Stimulated activated CD8-positive, alpha-beta memory T cell treated with anti-CD3 and anti-CD28 coated beads, Interleukin-15, amount 100 ng/mL, for 4 hours (primary cell): ENCODE measurements around the gene SMAD5.

ENCODE experiments used
- DNase-seq, 2 donors: peaks; one replicate each; pipeline ENCODE4 v3.0.0-alpha.2; 2020; ENCODE audit warnings: low read depth in 2 of 2

SMAD5 gene

DNA sequence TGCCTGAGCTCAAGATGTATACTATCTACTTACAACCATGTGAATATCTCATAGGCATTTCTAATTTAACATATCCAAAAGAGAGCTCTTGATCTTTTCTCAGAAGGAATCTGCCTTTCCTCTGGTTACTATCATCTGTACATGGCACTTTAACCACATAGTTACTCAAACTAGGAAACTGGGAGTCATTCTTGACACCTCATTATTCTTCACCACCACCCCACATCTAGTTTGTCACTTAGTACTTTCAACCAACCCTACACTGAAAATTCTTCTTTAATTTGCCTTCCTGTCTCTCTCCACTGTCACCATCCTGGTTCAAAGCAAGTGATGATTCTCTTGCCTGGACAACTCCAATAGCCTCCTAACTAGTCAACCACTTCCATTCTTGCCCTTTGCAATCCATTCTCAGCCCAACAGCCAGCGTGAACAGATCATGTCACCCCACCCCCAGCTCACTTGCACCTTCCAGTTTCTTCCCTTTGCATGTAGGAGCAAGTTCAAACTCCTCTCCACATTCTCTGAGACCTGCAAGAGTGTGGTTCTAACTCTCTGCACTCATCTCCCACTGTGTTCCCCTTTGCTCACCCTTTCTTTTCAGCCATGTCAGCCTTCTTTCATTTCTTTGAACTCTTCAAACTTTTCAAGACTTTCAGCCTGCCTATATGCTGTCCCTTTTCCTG, 17.3 kb upstream of the SMAD5 start:
- no peak for DNase-seq

DNA sequence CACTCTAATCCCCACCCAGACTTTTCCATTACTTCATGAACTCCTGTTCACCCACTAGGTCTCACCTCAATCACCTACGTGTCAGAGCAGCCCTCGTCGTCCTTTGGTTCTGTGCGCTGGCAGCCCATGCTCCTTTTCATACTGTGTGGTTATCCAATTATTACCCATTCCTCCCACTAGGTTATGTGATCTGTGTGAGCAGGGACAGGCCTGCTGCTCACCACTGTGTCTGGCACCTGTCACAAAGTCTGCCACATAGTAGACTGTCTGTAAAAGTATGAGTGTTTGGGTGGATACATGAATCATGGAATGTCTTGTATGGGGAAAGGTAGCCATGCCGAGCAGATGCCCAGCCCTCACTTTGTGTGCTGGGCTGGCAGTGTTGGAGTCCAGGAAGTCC, 12.1 kb upstream of the SMAD5 start:
- DNase-seq, result no peak

DNA sequence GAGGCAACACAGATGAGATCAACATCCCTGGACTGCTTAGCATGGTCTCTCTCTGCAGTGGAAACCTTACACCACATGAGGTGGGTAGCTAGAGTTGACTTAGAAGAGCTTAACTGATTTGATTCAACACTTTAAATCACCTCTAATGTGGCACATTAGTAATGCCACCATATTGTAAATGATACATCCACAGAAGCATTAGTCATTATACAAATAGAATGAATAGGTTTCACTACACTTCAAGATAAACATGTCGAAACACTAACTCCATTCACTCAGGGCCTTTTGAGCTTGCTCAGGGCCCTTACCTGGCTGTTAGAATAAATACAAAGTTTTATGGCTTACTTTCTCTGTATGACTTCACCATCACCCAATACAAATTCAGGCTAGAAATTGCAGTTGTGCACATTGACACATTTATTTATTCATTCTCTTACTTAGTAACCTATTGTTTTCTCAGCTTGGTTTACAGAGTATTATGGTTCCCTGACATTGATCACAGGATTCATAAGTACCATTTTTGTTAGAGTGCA, 9.3 kb upstream of the SMAD5 start:
- DNase-seq, result no peak

DNA sequence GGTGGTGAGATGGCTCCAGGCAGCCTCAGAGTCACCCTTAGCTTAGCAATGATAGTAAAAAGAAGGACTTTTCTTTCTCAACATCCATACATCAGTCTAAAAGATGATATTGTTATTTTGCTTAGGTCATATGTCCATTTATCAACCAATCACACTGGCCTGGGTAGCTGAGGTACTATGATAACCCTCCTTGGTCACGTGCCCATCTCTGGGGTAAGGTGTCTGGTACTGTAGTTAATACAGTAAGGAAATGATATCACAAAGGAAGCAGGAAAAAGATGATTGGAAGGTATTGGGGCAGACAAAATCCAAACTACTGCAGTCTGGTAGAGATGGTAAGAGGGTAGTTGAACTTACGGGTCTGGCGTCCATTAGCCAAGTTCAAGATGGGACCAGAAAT, 5.1 kb upstream of the SMAD5 start:
- no peak for DNase-seq

DNA sequence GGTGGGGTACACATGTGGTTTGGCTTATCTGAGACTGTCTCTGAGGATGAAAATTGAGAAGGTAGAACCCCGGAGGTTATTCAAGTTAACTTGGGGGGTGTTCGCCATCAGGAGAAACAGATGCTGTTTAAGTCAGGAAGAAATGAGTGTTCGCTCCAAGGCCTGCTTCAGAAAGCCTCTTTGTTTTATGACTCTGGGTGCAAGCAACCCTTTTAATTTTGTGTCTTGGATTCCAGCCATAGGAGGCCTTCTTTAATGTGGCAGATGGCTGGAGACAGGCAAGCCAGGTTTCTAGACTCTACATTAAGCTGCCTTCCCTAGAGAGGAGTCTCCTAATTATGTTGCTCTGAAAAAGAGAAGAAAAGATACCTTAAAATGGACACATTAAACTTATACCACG, 4.2 kb upstream of the SMAD5 start:
- no peak for DNase-seq

DNA sequence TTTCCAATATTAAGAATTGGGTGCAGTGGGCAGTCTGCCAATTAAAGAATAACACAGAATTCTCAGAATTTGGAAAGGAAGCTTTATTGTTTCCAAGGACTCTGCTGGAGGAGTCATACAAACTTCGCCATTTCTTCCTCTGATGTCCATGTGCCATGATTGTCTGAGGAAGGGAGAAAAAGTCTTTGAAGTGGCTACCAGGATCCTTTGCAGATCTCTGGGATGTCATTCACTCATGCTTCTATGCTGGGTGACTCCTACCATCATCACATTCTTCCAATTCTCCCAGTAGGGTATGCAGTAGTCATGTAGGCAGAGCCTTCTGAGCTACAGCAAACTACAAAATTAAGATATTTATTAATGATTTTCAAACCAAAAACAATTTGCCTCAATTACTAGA, 3.2 kb upstream of the SMAD5 start:
- DNase-seq, result no peak

DNA sequence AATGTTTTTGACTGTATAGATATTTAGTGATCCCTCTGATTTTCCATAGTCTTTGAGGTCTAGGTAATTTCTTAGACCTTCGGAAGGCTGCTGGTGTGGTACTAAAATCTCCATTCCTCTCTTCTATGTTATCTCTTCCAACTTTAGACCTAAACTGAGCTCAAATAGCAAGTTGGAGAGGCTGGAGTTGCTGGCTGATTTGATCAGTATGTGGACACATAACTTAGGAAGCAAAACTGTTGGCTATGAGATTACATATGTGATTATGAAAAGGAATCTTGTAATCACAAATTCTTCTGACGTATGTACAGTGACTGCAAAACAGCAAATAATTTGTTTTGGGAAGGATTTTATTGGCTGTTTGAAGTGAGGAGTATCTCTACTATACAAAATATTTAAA, 2.1 kb upstream of the SMAD5 start:
- DNase-seq, result no peak

DNA sequence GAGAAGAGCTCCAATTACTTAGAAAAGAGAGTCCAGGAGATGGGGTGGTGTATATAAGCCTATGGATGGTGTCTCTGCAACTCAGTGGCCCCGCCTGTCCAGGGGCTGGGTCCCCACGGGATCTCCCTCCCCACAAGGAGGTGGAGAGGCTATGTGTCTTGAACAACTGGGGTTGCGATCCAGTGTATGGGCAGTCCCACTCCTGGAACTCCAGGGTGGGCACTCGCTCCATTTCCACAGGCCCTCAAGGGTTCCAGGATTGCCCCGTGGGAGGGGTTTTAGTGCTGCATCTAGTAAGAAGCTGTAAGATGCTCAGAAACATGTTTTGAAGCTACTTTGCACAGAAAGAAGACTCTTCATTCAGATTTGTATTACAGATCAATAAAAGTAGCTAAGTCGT, 558 bp upstream of the SMAD5 start:
- no peak for DNase-seq

DNA sequence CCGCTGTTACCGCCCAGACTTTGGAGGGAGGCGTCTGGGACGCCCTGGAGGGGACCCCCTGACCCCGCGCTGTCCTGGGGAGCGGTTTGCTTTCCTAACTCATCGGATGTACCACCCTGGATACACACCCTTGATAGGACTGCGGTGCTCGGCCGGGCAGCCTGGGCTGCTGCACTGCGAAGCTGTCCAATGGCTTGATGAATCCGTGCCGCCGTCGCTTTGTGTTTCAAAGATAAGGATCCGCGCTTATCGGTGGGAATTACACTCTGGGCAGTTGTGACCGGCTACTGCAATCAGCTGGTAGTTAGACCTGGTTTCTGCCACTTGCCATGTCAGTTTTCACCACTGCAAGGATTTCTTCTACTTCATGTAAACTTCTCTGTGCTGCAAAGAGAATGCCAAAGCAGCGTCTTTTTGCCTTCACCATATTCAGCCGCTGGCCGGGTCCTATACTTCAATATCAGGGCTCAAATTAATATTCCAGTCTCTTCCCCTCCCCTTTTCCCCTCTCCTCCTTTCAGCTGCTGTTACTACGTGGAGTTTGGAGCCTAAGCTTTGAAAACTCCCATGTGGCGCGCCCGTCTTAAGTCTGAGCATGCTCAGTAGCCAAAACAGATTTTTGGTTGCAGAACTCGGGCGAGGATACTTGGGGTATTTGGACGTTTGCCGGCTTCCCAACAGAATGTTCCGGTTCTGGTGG, 727 bp downstream of the SMAD5 start:
- DNase-seq, result no peak

DNA sequence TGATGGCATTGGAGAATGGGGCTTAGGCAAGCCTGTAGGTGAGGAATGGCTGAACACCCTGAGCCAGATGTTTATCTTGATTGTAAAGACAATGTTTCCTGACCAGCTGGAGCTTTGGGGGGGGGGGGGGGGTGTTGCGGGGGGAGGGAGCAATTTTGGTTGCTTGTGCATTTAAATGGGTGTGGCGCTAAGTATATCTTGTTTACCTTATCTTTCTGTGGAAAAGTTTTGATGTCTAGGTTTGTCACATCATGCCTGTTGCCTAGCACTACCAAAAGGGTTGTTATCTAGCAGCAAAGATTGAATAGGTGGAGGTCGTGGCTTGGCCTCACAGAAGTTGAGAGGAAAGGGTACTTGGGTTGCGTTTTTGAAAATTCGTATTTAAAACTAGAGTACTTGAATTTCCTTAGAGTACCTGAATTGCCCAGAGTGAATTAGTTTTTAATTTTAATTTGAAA, 1.3 kb downstream of the SMAD5 start:
- DNase-seq, result no peak

DNA sequence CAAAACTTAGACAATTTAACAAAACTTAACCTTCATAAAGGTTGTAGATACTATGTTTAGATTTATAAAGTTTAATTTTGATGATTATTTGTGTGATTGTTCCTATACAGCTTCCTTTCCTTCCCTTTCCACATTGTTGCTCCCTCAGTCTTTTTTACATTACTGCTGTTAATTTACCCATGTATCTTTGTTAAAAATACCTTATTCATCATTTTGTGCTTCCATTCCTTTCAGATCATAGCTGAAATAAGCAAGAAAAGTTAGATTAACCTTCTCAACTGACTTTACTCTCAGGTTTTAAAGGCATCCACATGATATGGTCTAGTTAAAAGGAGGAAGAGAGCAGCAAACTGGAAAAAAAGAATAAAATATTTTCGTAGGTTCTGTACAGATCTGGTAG, 2.0 kb downstream of the SMAD5 start:
- DNase-seq, result no peak

DNA sequence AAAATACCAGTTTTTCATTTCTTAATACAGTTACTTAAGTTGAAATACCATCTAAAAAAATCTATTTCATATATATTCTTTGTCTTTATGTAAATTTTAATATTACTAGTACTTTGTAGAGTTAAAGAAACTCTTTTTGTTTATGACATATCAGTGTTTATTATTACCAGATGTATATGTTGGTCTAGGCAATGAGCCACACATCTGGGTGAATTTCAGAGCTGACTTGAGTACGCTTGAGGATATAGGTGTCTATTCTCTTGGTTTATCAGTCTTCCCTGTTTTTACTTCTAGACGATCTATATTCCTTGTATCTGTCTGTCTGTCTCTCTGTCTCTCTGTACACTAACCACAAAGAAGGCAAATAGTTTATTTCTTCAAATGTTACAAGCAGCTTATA, 2.9 kb downstream of the SMAD5 start:
- no peak for DNase-seq

DNA sequence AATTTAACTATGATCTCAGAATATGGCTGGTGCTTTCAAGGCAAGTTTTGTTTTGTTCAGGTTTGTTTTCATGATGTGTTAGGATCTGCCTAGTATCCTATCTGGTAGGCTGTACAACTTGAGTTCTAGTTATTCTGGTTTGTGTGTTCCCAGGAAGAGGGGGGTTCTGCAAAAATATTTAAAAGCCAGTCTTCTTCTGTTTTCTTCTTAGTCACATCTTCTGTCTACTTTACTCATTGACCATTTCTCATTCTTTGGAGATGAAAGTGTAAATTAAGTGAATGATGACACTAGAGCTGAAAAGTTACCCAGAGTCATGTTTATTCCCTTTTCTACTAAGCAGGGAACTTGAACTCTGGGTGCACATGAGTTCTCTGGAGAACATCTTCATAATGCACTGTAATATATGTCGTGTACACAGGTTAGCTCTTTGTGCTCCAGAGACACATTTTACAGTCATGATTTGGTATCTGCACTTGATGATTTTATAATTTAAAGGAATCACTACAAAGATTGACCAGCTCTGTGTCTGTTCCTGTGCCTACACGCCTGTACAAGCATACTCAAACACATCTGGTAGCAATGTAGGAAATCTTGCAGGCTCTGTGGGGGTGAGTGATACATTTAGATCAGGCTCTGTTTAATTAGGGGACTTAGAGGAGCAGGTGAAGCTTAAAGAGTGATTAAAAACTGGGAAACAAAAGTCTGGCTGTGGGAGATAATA, 5.0 kb downstream of the SMAD5 start:
- DNase-seq, result no peak

DNA sequence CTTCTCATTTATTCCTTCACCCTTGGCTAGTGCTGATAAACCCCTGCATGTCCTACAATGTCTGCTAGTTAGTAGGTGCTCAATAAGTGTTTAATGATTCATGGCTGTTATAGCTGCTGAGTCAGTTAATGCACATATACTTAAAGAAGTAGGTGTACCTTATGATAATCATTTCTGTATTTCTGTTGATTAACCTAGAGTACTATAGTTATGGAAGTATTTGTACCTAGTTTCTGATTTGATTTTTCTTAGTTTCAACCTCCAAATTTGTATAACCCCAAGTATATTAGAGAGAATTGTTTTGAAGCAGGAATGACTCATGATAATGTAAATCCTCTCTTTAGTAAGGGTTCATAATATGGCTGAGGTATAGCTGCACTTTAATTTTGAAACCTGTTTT, 8.9 kb downstream of the SMAD5 start:
- no peak for DNase-seq

DNA sequence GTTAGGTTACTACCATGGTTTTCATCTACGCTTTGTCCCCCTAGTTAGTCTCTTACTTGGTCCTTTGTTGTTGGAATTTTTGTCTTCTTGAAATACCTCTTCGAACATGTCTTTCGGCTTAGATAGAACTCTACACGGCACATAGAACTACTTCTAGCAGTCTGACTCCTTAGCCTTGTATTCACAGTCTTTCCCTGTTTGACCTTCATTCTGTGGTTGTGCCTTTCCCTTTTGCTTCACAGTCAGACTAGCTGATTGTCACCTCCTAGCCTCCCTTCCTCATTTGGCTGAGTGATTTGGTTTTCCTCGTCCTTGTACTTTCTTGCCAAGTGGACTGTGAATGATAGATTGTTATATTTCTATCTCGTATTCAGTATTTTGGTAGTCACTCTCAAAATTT, 10.7 kb downstream of the SMAD5 start:
- DNase-seq, result no peak

DNA sequence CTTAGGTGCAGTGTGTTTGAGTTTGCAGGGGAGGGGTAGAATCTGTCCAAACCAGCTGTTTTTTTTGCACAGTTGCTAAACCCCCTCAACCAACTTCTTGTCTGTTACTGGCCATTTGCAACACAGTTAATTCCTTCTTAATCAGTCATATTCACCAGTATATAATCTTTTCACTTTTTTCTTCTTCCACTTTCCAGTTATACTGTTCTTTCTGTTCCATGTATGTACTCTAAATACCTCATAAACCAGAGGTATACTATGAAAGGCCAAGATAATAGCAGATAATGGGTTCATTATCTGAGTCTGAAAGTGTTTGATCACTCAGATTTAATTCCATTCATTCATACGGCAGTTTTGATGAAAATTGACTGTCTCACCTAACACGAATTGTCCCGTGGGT, 11.1 kb downstream of the SMAD5 start:
- DNase-seq, result no peak

DNA sequence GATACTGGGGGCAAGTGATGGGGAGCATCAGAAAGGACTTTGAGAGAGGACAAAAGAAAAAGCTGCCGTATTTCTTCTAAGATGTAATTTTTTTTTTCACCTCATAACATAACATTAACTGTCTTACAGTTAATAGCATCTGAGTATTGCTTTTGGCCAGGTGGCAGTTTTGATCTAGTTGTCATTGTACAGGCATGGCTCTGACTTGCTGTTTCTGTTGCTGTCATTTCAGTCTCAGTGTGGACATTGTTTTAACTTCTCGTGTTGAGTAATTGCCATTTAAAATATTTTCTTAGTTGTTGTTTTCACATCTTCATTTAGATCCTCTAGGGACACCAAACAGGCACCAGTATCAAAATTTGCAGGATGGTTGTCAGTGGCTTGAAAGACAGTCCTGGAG, 12.4 kb downstream of the SMAD5 start:
- DNase-seq, result no peak

DNA sequence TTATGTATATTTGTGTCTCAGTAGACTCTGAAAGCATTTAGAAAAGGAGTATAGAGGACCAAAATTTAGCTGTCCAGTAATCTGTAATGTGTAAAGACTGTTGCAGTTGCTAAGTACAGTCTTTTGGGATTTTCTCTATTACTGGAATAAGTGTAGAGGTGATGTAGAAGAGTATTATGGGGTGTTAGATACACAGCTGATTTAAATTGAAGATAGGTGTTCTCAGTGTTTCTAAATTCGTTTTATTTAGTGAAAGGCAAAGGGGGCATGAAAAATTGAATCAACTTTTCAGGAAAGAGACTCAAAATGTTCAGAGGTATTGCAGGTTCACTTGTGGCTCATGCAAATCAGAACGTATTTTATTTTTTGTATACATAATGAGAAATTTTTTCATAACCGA, 13.6 kb downstream of the SMAD5 start:
- DNase-seq, result no peak

DNA sequence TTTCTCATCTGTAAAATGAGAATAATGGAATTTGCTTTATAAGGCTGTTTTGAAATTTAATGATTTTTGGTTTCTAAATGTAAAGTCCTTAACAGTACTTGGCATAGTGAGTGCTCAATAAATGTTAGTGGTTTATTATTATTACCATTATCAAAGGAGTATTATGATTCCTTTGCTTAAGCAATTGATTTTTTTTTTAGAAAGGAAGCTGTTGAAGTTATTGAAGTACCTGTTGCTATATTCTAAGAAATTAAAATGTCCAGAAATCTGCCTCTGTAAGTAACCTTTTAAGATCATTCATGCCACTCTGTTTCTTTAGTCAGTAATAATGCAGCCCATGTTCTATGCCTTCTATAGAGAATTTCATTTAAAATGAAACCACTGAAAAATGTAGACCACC, 15.0 kb downstream of the SMAD5 start:
- DNase-seq, result no peak

DNA sequence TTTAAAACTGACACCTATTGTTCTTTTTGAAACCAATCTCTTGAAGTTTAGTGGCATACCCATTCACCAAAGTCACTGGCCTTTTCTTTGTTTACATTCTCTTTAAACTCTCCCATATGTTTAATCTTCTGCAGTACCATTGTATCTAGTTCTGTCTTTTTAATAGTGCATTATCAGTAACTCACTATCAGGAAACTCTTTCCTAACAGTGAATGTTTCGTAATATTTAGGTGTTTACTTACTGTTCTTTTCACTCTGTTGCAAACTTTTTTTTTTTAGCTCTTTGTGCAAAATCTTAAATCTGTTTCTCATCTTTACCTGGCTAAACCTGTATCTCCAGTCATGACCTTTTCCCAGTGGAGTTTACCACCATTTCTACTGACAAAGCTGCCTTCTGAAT, 17.2 kb downstream of the SMAD5 start:
- no peak for DNase-seq

DNA sequence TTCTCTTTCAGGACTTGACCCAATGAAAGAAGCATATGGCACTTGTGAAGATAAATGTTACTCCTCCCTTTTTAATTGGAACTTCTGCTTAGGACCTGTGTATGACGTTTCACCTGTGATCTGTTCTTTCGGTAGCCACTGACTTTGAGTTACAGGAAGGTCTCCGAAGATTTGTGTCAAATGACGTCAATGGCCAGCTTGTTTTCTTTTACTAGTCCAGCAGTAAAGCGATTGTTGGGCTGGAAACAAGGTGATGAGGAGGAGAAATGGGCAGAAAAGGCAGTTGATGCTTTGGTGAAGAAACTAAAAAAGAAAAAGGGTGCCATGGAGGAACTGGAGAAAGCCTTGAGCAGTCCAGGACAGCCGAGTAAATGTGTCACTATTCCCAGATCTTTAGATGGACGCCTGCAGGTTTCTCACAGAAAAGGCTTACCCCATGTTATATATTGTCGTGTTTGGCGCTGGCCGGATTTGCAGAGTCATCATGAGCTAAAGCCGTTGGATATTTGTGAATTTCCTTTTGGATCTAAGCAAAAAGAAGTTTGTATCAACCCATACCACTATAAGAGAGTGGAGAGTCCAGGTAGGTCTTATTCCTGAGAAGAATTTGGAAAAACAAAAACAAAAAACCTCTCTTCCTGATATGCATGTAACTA, 21.1 kb downstream of the SMAD5 start:
- no peak for DNase-seq

DNA sequence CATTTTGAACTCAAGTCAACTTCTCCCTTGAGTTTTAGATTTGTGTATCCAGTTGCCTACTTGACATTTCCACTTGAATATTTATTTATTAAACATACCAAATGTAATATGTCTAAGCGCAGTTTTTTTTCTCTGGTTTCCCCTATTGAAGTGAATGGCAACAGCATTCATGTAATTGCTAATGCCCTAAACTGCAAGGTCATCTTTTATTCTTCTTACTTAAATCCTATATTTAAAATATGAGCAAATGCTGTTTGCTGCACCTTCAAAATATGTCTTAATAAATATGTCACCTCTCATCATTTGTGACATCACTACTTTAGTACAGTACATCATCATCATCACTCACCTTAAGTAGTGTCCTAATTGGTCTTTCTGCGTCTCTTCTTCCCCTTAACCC, 22.4 kb downstream of the SMAD5 start:
- DNase-seq, result no peak
